Ovary (tissue), 3 donors: ENCODE results near the gene HDDC3.

Experiments used
- CTCF ChIP-seq, 3 donors: fragments of 450-650 bp in 2 of 3; fragments of 200-600 bp in 1 of 3; IDR thresholded peaks; one replicate each; pipeline versions ENCODE4 v1.5.1 to v1.8.0; 2016 to 2022; ENCODE audit warnings: antibody characterized with exemption in 3 of 3, mild to moderate bottlenecking in 1 of 3
- POLR2A ChIP-seq: fragments of 450-650 bp; IDR thresholded peaks from one replicate; pipeline ENCODE4 v1.6.1; 2017; ENCODE audit warnings: antibody characterized with exemption, mild to moderate bottlenecking, moderate library complexity
- donor health status: DM: no; HTN: no; CAD: no.

DNA sequence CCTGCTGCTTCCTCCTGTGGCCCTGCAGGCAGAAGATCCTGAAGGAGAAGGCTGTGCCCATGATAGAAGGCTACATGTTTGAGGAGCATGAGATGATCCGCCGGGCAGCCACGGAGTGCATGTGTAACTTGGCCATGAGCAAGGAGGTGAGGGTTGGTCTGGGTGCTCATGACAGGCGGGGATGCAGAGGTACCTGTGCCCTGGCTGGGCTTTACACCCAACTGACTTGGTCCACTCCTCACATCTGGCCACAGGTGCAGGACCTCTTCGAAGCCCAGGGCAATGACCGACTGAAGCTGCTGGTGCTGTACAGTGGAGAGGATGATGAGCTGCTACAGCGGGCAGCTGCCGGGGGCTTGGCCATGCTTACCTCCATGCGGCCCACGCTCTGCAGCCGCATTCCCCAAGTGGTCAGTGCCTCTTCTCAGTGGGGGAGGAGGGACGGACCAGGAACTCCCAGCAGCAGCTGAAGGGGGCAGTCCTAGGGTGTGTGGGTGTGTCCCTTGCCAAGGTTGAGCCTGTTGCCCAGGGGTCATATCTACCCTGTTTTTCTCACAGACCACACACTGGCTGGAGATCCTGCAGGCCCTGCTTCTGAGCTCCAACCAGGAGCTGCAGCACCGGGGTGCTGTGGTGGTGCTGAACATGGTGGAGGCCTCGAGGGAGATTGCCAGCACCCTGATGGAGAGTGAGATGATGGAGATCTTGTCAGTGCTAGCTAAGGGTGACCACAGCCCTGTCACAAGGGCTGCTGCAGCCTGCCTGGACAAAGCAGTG, 20.7 kb upstream of the HDDC3 start:
- TF ChIP-seq CTCF (IDR thresholded peaks at IDR 0.05) (no peak), POLR2A (no peak)
